ENCODE results near the gene SRPK3.
A peak's percentile ranks its signal among the peaks of the same experiment; 100 is the strongest.
"Not testable (repeated sequence)": the region's sequence is repeated elsewhere in the genome, so short reads cannot be mapped to it uniquely, and the experiment has no call there.

Gene SRPK3

GRCh38 chrX:153746359-153746758 lies 34.5 kb upstream of the SRPK3 start:
- DNase-seq (ENCODE audit: low read depth, low spot score) = no peak

- not testable (repeated sequence) for DNase-seq (ENCODE audit: low read depth, low spot score)
Measured at GRCh38 chrX:153746991-153747390, 33.9 kb upstream of the SRPK3 start.

GRCh38 chrX:153749017-153749416 lies 31.8 kb upstream of the SRPK3 start:
- DNase-seq (ENCODE audit: low read depth, low spot score) = not testable (repeated sequence)

- DNase-seq (ENCODE audit: low read depth, low spot score) = no peak
Measured at GRCh38 chrX:153750127-153750774, 30.6 kb upstream of the SRPK3 start.

GRCh38 chrX:153755136-153755535 lies 25.7 kb upstream of the SRPK3 start:
- no peak for DNase-seq (ENCODE audit: low read depth, low spot score)

GRCh38 chrX:153761863-153762262 lies 19.0 kb upstream of the SRPK3 start:
- DNase-seq (ENCODE audit: low read depth, low spot score) = no peak

- DNase-seq (ENCODE audit: low read depth, low spot score) = no peak
Measured at GRCh38 chrX:153762626-153763173, 18.1 kb upstream of the SRPK3 start.

GRCh38 chrX:153763298-153763932 lies 17.4 kb upstream of the SRPK3 start:
- no peak for DNase-seq (ENCODE audit: low read depth, low spot score)

GRCh38 chrX:153763989-153764755 lies 16.7 kb upstream of the SRPK3 start, which contains the start of gene PLXNB3:
TSS of gene PLXNB3 (plus strand) at chrX:153764249. CDS start at chrX:153765536, 1,287 bp downstream.
- DNase-seq (ENCODE audit: low read depth, low spot score) = peak; percentile 87

GRCh38 chrX:153764786-153765137 lies 16.1 kb upstream of the SRPK3 start:
- no peak for DNase-seq (ENCODE audit: low read depth, low spot score)

- DNase-seq (ENCODE audit: low read depth, low spot score) = peak; percentile 56
Measured at GRCh38 chrX:153765138-153766079, 15.4 kb upstream of the SRPK3 start.

GRCh38 chrX:153766098-153766817 lies 14.6 kb upstream of the SRPK3 start:
- DNase-seq (ENCODE audit: low read depth, low spot score) = peak; percentile 63

- DNase-seq (ENCODE audit: low read depth, low spot score) = peak; percentile 51
Measured at GRCh38 chrX:153766871-153767673, 13.8 kb upstream of the SRPK3 start.

- no peak for DNase-seq (ENCODE audit: low read depth, low spot score)
Measured at GRCh38 chrX:153767674-153768055, 13.2 kb upstream of the SRPK3 start.

- DNase-seq (ENCODE audit: low read depth, low spot score) = no peak
Measured at GRCh38 chrX:153768311-153769157, 12.3 kb upstream of the SRPK3 start.

GRCh38 chrX:153769158-153769864 lies 11.5 kb upstream of the SRPK3 start:
- DNase-seq (ENCODE audit: low read depth, low spot score) = no peak

- no peak for DNase-seq (ENCODE audit: low read depth, low spot score)
Measured at GRCh38 chrX:153769865-153770600, 10.8 kb upstream of the SRPK3 start.

Measured in ELF-1 (cell line).